Sigmoid colon (tissue), 7 donors: ENCODE results near the gene ZFAND4. TPM values are rescaled to one million over a fixed set of nuclear protein-coding genes. Genes with fewer than 3 reads are reported as not detected.

Experiments
- DNase-seq: peaks from one replicate; pipeline ENCODE4 v3.0.0-alpha.2; 2019
- H3K27ac ChIP-seq, 4 donors: fragments of 200-600 bp; sonication (generic); one replicate each; pipeline ENCODE4 v1.5.1; 2016 to 2019; ENCODE audit warnings: mild to moderate bottlenecking in 1 of 4
- H3K27me3 ChIP-seq, 3 donors: fragments of 200-600 bp; sonication (generic); one replicate each; pipeline ENCODE4 v1.5.1; 2019; ENCODE audit warnings: mild to moderate bottlenecking in 1 of 3
- H3K36me3 ChIP-seq, 4 donors: fragments of 200-600 bp; sonication (generic); one replicate each; pipeline ENCODE4 v1.5.1; 2016 to 2019
- H3K4me1 ChIP-seq, 4 donors: fragments of 200-600 bp; sonication (generic); one replicate each; pipeline ENCODE4 v1.5.1; 2017 to 2019
- H3K4me3 ChIP-seq, 4 donors: fragments of 200-600 bp; sonication (generic); one replicate each; pipeline ENCODE4 v1.5.1; 2017 to 2019; ENCODE audit warnings: mild to moderate bottlenecking in 2 of 4, moderate library complexity in 1 of 4
- H3K9me3 ChIP-seq, 4 donors: fragments of 200-600 bp in 3 of 4; sonication (generic) in 3 of 4; one replicate each; pipeline versions ENCODE4 v1.5.1 to v1.6.1; 2013 to 2019
- EP300 ChIP-seq, 4 donors: sonication (generic); formaldehyde crosslinking; IDR thresholded peaks; one replicate each; pipeline ENCODE4 v1.6.1; 2017; ENCODE audit warnings: antibody characterized with exemption in 4 of 4
- POLR2A ChIP-seq, 2 donors: fragments of 450-650 bp; IDR thresholded peaks; one replicate each; pipeline ENCODE4 v1.6.1; 2016; ENCODE audit warnings: antibody characterized with exemption in 2 of 2, mild to moderate bottlenecking in 2 of 2, moderate library complexity in 2 of 2
- POLR2AphosphoS5 ChIP-seq, 4 donors: sonication (generic); formaldehyde crosslinking; IDR thresholded peaks; one replicate each; pipeline ENCODE4 v1.6.1; 2017; ENCODE audit warnings: antibody characterized with exemption in 4 of 4
- WGBS, 2 donors: extraction: QIAGEN DNeasy Blood & Tissue Kit; methylation state at CpG; one replicate each; pipeline ENCODE4 v1.1.7; 2013; 5-methylcytosine and 5-hydroxymethylcytosine counted together
- intact Hi-C: fragments of 100-400 bp; cut with DNase I; formaldehyde crosslinking; loops from one replicate; pipeline ENCODE4 v1.15.1; 2023
- polyA plus RNA-seq, 3 donors: library from polyadenylated mRNA; stranded (reverse); fragments of 200-250 nt; gene quantifications; one replicate each; pipeline ENCODE4 v1.2.3, GENCODE V29; 2013
- total RNA-seq, 4 donors: library from RNA; depleted of rRNA; stranded (reverse); fragments of >200 nt; gene quantifications; one replicate each; pipeline ENCODE4 v1.1.0, GENCODE V29; 2016
- TF ChIP-seq, protein P1 (sequence below), 4 experiments: fragments of 450-650 bp in 3 of 4; fragments of 200-600 bp in 1 of 4; IDR thresholded peaks; one replicate each; pipeline ENCODE4 v1.5.1; 2016 to 2019; ENCODE audit warnings: antibody characterized with exemption in 4 of 4, mild to moderate bottlenecking in 3 of 4, moderate library complexity in 2 of 4
- donor health status: healthy with polysubstance abuse.
- donor health status: Bipolar disorder and iron deficiency.
- donor health status: healthy.

Gene ZFAND4
- total and polyA plus RNA-seq, 7 donors: 4.2 to 24.2 (median 13.9) TPM

DNA sequence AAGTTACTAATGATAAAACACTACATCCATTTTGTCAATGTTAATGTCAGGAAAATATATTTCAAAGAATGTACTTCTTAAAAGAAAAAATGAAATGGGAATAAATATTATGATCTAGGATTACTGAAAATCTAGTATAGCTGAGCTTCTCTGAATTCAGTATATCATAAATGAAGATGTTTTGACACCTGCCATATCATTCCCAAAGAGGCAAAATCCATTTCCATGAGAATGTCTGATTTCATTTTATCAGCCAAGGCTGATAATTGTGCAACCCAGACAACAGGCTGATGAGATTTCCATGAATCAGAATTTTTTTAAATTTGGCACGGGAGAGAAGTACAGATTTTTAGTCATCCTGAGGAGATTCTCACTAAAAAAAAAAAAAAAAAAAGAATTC lies 32.5 kb downstream of the ZFAND4 start:
- intact Hi-C loops: no loop called here
- Histone ChIP-seq H3K4me3 (no peak overlapping the region), H3K27ac (no peak overlapping the region), H3K27me3 (no peaks in the 10 kb centered on the region), H3K36me3 (peaks cover 0 to 53% (median 0%) of the 10 kb centered on the region in 4 donors), H3K4me1 (no peaks in the 10 kb centered on the region), H3K9me3 (no peaks in the 10 kb centered on the region)
- no peak for DNase-seq
- TF ChIP-seq, protein P1, sequence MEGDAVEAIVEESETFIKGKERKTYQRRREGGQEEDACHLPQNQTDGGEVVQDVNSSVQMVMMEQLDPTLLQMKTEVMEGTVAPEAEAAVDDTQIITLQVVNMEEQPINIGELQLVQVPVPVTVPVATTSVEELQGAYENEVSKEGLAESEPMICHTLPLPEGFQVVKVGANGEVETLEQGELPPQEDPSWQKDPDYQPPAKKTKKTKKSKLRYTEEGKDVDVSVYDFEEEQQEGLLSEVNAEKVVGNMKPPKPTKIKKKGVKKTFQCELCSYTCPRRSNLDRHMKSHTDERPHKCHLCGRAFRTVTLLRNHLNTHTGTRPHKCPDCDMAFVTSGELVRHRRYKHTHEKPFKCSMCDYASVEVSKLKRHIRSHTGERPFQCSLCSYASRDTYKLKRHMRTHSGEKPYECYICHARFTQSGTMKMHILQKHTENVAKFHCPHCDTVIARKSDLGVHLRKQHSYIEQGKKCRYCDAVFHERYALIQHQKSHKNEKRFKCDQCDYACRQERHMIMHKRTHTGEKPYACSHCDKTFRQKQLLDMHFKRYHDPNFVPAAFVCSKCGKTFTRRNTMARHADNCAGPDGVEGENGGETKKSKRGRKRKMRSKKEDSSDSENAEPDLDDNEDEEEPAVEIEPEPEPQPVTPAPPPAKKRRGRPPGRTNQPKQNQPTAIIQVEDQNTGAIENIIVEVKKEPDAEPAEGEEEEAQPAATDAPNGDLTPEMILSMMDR (IDR thresholded peaks at IDR 0.05): no peak
- TF ChIP-seq POLR2A (IDR thresholded peaks at IDR 0.05): no peak
- 92 to 100% methylated on average over 1 of the region's 1 CpG for WGBS, 2 donors

DNA sequence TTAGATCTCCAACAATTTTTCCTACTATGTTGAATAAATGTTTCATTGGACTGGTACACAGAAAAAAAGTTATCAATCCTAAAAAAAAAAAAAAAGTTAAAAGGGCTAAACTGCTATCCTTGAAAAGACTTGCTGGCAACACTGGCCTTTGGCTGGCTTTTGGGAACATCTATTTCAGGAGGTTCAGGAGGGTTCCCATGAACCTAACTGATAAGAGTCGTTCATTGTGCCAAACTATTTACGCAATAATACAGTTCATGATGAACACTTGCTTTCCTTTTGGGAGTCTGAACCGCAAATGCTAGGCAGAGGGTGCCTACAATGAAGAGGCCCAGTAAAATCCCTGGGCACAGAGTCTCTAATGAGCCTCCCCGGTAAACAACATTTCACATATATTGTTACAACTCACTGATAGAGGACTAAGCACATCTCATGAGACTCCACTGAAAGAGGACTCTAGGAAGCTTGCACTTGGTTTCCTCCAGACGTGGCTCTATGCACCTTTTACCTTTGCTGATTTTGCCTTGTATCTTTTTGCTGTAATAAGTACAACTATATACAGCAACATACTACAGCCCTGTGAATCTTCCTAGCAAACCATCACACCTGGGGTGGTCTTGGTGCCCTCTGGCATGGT lies 45.0 kb downstream of the ZFAND4 start:
- TF ChIP-seq, protein P1 (IDR thresholded peaks at IDR 0.05): no peak
- no peak for TF ChIP-seq POLR2AphosphoS5 (IDR thresholded peaks at IDR 0.05)
- TF ChIP-seq POLR2A (IDR thresholded peaks at IDR 0.05): no peak
- no peak for TF ChIP-seq EP300 (IDR thresholded peaks at IDR 0.05)
- Histone ChIP-seq H3K27me3 (no peaks in the 10 kb centered on the region), H3K9me3 (no peaks in the 10 kb centered on the region), H3K4me1 (no peaks in the 10 kb centered on the region), H3K36me3 (peaks cover 0 to 20% (median 4%) of the 10 kb centered on the region in 4 donors), H3K4me3 (no peak overlapping the region), H3K27ac (no peak overlapping the region)
- DNase-seq: no peak
- intact Hi-C loops: no loop called here
- WGBS, 2 donors: 90 to 96% methylated on average over 5 of the region's 5 CpGs

DNA sequence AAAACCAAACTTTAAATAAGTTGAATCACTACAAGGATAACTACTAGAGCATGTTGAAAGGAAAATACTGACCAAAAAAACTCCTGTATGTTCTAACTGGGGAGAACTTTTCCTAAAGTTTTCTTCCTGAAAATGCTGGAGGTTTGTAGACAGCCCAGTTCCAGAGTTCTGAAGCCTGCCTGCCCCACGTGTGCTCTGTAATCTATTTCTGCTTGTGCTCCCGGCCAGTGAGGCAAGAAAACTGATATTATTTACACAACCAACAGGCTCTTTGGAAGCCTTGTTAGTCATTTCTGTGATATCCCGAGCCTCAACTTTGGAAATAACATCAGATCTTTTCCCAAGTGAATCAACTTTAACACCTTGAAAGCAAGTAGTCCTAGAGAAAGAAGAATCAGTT lies 46.7 kb downstream of the ZFAND4 start:
- Histone ChIP-seq H3K27me3 (no peaks in the 10 kb centered on the region), H3K4me1 (no peaks in the 10 kb centered on the region), H3K36me3 (peaks cover 0 to 20% (median 4%) of the 10 kb centered on the region in 4 donors), H3K9me3 (no peaks in the 10 kb centered on the region), H3K27ac (no peak overlapping the region), H3K4me3 (no peak overlapping the region)
- no peak for TF ChIP-seq EP300 (IDR thresholded peaks at IDR 0.05)
- no peak for TF ChIP-seq POLR2AphosphoS5 (IDR thresholded peaks at IDR 0.05)
- no peak for TF ChIP-seq POLR2A (IDR thresholded peaks at IDR 0.05)
- TF ChIP-seq, protein P1 (IDR thresholded peaks at IDR 0.05): no peak
- 89 to 90% methylated on average over 3 of the region's 3 CpGs for WGBS, 2 donors
- no peak for DNase-seq
- intact Hi-C loops: no loop called here

DNA sequence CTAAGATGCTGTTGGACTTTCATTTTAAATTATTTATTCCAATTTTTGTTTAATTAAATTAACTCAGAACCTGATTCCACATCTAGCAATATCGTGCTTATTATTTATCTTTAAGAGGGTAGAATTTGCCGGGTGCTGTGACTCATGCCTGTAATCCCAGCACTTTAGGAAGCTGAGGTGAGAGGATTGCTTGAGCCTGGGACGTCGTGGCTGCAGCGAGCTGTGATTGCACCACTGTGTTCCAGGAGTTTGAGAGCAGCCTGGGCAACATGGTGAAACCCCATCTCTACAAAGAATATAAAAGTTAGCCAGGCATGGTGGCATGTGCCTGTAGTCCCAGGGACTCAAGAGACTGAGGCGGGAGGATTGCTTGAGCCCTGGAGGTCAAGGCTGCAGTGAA lies 47.8 kb downstream of the ZFAND4 start:
- no peaks in the 10 kb centered on the region for H3K27me3 ChIP-seq
- intact Hi-C loops: no loop called here
- TF ChIP-seq POLR2A (IDR thresholded peaks at IDR 0.05) (no peak), EP300 (IDR thresholded peaks at IDR 0.05) (no peak)
- no peaks in the 10 kb centered on the region for H3K9me3 ChIP-seq
- H3K4me1 ChIP-seq: no peaks in the 10 kb centered on the region
- no peak for DNase-seq
- no peak overlapping the region for H3K4me3 ChIP-seq
- 94 to 98% methylated on average over 6 of the region's 6 CpGs for WGBS, 2 donors
- peaks cover 0 to 20% (median 4%) of the 10 kb centered on the region in 4 donors for H3K36me3 ChIP-seq
- H3K27ac ChIP-seq: no peak overlapping the region

DNA sequence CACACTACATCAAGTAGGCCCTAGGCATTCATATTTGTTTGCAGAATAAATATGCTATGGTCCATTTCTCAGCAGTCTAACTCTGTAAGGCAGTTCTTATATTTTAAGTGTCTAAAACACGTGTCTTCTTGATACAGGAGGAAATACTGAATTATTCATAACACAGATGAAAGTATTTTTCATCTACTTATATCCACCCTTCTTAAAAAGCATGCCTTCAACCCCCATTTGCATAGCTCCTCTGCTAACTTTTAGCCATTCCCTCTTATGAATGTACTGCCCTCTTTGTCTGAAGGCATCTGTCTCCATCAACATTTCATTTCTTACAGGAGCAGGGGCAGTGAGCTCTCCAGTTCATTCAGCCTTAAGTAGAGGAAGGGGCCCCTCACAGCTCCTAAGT lies 57.7 kb downstream of the ZFAND4 start:
- no peaks in the 10 kb centered on the region for H3K27me3 ChIP-seq
- intact Hi-C loops: no loop called here
- H3K4me3 ChIP-seq: no peak overlapping the region
- TF ChIP-seq EP300 (IDR thresholded peaks at IDR 0.05) (no peak), POLR2A (IDR thresholded peaks at IDR 0.05) (no peak), POLR2AphosphoS5 (IDR thresholded peaks at IDR 0.05) (no peak)
- TF ChIP-seq, protein P1 (IDR thresholded peaks at IDR 0.05): no peak
- no peak overlapping the region for H3K27ac ChIP-seq
- H3K4me1 ChIP-seq: no peaks in the 10 kb centered on the region
- 88 to 93% methylated on average over 1 of the region's 1 CpG for WGBS, 2 donors
- H3K36me3 ChIP-seq: peaks cover 0 to 45% (median 8%) of the 10 kb centered on the region in 4 donors
- no peak for DNase-seq
- H3K9me3 ChIP-seq: no peaks in the 10 kb centered on the region
